Measurements from ENCODE around the gene WIPI1.

DNA sequence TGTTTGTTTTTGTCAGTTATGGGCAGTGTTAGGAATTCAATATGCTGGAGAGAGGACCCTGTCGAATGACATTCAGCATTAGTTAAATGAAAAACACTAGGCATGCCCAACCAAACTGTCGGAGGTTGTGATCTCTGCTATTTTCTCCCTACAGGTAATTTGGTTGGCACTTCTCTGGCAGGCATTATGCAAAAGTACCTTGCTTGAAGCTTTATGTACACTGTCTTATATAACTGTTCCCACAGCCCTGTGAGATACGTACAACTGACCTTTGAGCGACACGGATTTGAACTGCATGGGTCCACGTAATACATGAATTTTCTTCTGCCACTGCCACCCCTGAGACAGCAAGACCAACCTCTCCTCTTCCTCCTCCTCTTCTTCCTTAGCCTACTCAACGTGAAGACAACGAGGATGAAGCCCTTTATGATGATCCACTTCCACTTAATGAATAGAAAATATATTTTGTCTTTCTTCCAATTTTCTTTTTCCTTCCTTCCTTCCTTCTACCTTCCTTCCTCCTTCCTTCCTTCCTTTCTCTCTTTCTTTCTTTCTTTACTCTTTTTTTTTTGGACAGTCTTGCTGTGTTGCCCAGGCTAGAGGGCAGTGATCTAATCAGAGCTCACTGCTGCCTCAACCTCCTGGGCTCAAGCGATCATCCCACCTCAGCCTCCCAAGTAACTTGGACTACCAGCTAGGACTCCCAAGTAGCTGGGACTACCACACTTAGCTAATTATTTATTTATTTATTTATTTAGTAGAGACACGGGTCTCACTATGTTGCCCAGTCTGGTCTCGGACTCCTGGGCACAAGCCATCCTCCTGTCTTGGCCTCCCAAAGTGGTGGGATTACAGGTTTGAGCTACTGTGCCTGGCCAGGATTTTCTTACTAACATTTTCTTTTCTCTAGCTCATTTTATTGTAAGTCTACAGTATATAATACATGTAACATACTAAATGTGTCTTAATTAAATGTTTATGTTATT, 77.3 kb downstream of the WIPI1 start:
- no peak for TF ChIP-seq POLR2AphosphoS5 (IDR thresholded peaks at IDR 0.05)
- no peak for TF ChIP-seq CTCF (IDR thresholded peaks at IDR 0.05)

All from suprapubic skin (tissue), 3 donors.